GM19395 (cell line): Measurements from ENCODE around the gene CCDC15.

ENCODE experiments used
- ATAC-seq: cut with Tn5 transposase; IDR thresholded peaks from one replicate; pipeline ENCODE4 v1.9.1; 2021; ENCODE audit warnings: mild to moderate bottlenecking, moderate library complexity; ENCODE audit not compliant: unreplicated experiment

Gene CCDC15

GRCh38 chr11:124953753-124954589 lies at the start of gene CCDC15:
TSS of gene CCDC15 (plus strand) at chr11:124954202. CDS start at chr11:124954733, 531 bp downstream.
- peak; percentile 99 for ATAC-seq

- no peak for ATAC-seq
Observed at GRCh38 chr11:124915541-124916369, 38.2 kb upstream of the CCDC15 start.

GRCh38 chr11:124916370-124916710 lies 37.7 kb upstream of the CCDC15 start:
- ATAC-seq, result no peak

- no peak for ATAC-seq
Observed at GRCh38 chr11:124917115-124917637, 36.8 kb upstream of the CCDC15 start.

- no peak for ATAC-seq
Observed at GRCh38 chr11:124918950-124919349, 35.1 kb upstream of the CCDC15 start, which contains the start of gene HEPN1. TSS of gene HEPN1 (plus strand) at chr11:124919250.

GRCh38 chr11:124919898-124920297 lies 34.1 kb upstream of the CCDC15 start:
- no peak for ATAC-seq

GRCh38 chr11:124920356-124920755 lies 33.6 kb upstream of the CCDC15 start:
- ATAC-seq, result no peak

- peak; percentile 90 for ATAC-seq
Observed at GRCh38 chr11:124920870-124921609, 33.0 kb upstream of the CCDC15 start.

GRCh38 chr11:124922831-124923230 lies 31.2 kb upstream of the CCDC15 start:
- ATAC-seq, result no peak

- no peak for ATAC-seq
Observed at GRCh38 chr11:124923296-124923695, 30.7 kb upstream of the CCDC15 start.

GRCh38 chr11:124928942-124929665 lies 24.9 kb upstream of the CCDC15 start:
- no peak for ATAC-seq

GRCh38 chr11:124930799-124931198 lies 23.2 kb upstream of the CCDC15 start:
- peak; percentile 96 for ATAC-seq

- no peak for ATAC-seq
Observed at GRCh38 chr11:124934862-124935547, 19.0 kb upstream of the CCDC15 start.

GRCh38 chr11:124935548-124936514 lies 18.2 kb upstream of the CCDC15 start, which contains the start of gene HEPACAM:
TSS of gene HEPACAM (minus strand) at chr11:124936047. CDS start at chr11:124936006, 41 bp downstream.
- ATAC-seq, result no peak

- no peak for ATAC-seq
Observed at GRCh38 chr11:124937336-124937935, 16.6 kb upstream of the CCDC15 start.

GRCh38 chr11:124938206-124938765 lies 15.7 kb upstream of the CCDC15 start:
- no peak for ATAC-seq

- ATAC-seq, result no peak
Observed at GRCh38 chr11:124938970-124939369, 15.0 kb upstream of the CCDC15 start.

GRCh38 chr11:124941703-124942102 lies 12.3 kb upstream of the CCDC15 start:
- no peak for ATAC-seq
